NT2/D1 (cell line): Measurements from ENCODE around the gene BCS1L.

Source experiments
- SUZ12 ChIP-seq: IDR thresholded peaks from 2 replicates; pipeline ENCODE4 v1.6.1; 2011; ENCODE audit not compliant: insufficient read length, insufficient read depth; ENCODE audit errors: extremely low read depth
- YY1 ChIP-seq: IDR thresholded peaks from 2 replicates; pipeline ENCODE4 v1.6.1; 2011; ENCODE audit not compliant: insufficient read length, insufficient read depth
- ZNF274 ChIP-seq: IDR thresholded peaks from 2 replicates; pipeline ENCODE4 v1.6.1; 2011; ENCODE audit warnings: mild to moderate bottlenecking, low read depth, low read length

DNA sequence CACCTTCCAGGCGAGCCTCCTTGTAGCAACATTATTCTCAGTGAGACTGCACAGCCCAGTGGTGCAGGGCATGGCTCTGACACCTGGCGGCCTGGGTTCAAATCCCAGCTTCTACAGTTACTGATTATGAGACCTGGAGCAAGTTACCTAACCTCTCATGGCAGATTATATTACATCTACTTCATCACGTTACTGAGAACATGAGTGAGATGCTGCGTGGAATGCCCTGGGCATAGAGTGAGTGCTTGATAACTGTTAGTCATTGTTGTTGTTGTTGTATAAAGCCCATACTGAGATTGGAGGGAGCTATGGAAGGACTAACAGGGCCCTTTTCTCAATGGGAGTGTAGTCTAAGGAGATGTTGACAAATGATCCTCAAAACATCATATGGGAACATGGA is 33.1 kb upstream of the BCS1L start:
- TF ChIP-seq ZNF274 (no peak), YY1 (no peak), SUZ12 (no peak)
